ENCODE results near the gene TFEC. TPM values are rescaled to one million over a fixed set of nuclear protein-coding genes. Genes with fewer than 3 reads are reported as not detected.

The TFEC gene
- total and polyA plus RNA-seq, 2 donors (not counting 3 experiments of a cell fraction or from before 2014, with no cell fraction given), result 3.6 to 7.9 TPM

DNA sequence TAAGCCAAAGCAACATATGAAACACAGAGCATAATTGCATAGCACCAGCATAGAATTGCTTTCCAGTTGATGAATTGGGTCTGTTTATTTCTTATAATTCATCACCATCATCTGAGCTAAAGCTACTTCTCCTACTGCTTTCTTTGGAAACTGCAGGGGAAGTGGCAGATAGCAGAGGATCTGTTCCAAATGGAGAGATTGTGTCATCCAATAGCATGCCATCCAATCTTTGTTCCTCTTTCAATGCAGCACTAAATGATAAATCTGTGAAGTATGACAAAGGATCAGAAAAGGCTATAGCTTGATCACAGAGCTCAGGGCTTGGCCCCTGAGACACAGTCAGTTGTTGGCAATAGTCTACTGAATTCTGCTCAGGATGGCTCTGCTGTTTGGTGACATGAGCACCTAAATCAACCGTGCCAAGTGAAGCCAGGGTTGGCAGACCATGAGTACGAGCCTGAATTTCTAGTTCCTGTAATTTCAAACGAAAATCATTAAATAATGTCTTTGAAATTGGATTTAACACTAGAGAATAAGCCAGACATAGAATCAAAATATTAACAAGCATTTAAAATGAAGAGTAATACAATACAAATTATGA is 90.0 kb downstream of the TFEC start:
- no peaks in the 10 kb centered on the region for H3K36me3 ChIP-seq (ENCODE audit: control insufficient read depth in 2 of 2, extremely low read depth in 1 of 2, insufficient read depth in 2 of 2, low read length in 2 of 2)
- no peaks in the 10 kb centered on the region for H3K79me2 ChIP-seq (ENCODE audit: control insufficient read depth, insufficient read depth, low read length)
- H3K27me3 ChIP-seq (ENCODE audit: control insufficient read depth in 2 of 2, insufficient read depth in 2 of 2, low read length in 2 of 2), result no peaks in the 10 kb centered on the region
- POLR2A ChIA-PET, result no interaction called here
- CTCF ChIA-PET, result interaction anchor here (0.8 kb wide), 1 partner anchor 167 kb away, joined by 3 read pairs; no protein-coding TSS in a partner anchor
- intact Hi-C loops (cut with micrococcal nuclease), result no loop called here
- H3K4me3 ChIP-seq (replicated peaks in 1 of 3; ENCODE audit: insufficient read depth in 1 of 3, low read depth in 1 of 3, low read length in 3 of 3), result no peak overlapping the region
- FAIRE-seq (no peak), DNase-seq (ENCODE audit: low read depth, low spot score) (no peak)
- no peaks in the 10 kb centered on the region for H3K9me1 ChIP-seq (replicated peaks; ENCODE audit: control insufficient read depth, extremely low read depth, insufficient read depth, low read length)
- no peak for TF ChIP-seq POLR2A (IDR thresholded peaks at IDR 0.05; ENCODE audit: low read depth, low read length)
- TF ChIP-seq GATA2 (IDR thresholded peaks at IDR 0.05; ENCODE audit: insufficient read depth, insufficient read length, low read depth, low read length), result no peak
- TF ChIP-seq JUN (IDR thresholded peaks at IDR 0.05; ENCODE audit: borderline replicate concordance, insufficient read depth, insufficient read length, low read depth), result no peak
- TF ChIP-seq, protein P1, sequence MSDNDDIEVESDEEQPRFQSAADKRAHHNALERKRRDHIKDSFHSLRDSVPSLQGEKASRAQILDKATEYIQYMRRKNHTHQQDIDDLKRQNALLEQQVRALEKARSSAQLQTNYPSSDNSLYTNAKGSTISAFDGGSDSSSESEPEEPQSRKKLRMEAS (IDR thresholded peaks at IDR 0.05; ENCODE audit: insufficient read depth, insufficient read length), result no peak
- TF ChIP-seq, protein P2, sequence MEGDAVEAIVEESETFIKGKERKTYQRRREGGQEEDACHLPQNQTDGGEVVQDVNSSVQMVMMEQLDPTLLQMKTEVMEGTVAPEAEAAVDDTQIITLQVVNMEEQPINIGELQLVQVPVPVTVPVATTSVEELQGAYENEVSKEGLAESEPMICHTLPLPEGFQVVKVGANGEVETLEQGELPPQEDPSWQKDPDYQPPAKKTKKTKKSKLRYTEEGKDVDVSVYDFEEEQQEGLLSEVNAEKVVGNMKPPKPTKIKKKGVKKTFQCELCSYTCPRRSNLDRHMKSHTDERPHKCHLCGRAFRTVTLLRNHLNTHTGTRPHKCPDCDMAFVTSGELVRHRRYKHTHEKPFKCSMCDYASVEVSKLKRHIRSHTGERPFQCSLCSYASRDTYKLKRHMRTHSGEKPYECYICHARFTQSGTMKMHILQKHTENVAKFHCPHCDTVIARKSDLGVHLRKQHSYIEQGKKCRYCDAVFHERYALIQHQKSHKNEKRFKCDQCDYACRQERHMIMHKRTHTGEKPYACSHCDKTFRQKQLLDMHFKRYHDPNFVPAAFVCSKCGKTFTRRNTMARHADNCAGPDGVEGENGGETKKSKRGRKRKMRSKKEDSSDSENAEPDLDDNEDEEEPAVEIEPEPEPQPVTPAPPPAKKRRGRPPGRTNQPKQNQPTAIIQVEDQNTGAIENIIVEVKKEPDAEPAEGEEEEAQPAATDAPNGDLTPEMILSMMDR (IDR thresholded peaks at IDR 0.05; ENCODE audit: extremely low read depth in 1 of 2, insufficient read depth in 1 of 2, low read depth in 1 of 2, low read length in 2 of 2), result no peak
- TF ChIP-seq EZH2 (IDR thresholded peaks at IDR 0.05; ENCODE audit: borderline replicate concordance, low read depth, low read length, severe bottlenecking), result no peak
- TF ChIP-seq FOS (IDR thresholded peaks at IDR 0.05; ENCODE audit: borderline replicate concordance, insufficient read depth, low read length), result no peak
- H3K4me2 ChIP-seq (ENCODE audit: insufficient read depth, low read length), result no peak overlapping the region
- dilution Hi-C loops (cut with MboI; ENCODE audit: extremely low pct_ligation_motif_present, low sequenced_read_pairs), result no loop called here
- no peaks in the 10 kb centered on the region for H4K20me1 ChIP-seq (replicated peaks; ENCODE audit: control insufficient read depth, extremely low read depth, insufficient read depth, low read length)
- no peak overlapping the region for H3K9ac ChIP-seq (replicated peaks; ENCODE audit: extremely low read depth, insufficient read depth, low read length)
- no TSS peak for BruUV-seq (replicated peaks)
- peaks cover 10% of the 10 kb centered on the region for H3K4me1 ChIP-seq (ENCODE audit: control insufficient read depth, extremely low read depth, insufficient read depth, low read length)
- H3K9me3 ChIP-seq (replicated peaks; ENCODE audit: control insufficient read depth, insufficient read depth, low read length), result no peaks in the 10 kb centered on the region
- H3K27ac ChIP-seq (ENCODE audit: insufficient read depth, low read depth, low read length), result no peak overlapping the region
- H2AFZ ChIP-seq (ENCODE audit: low read depth, low read length), result no peak overlapping the region
